Erythroblast (primary cell): Measurements from ENCODE around the gene PRKAG3.

Experiments used
- GATA1 ChIP-seq: IDR thresholded peaks from 2 replicates; pipeline ENCODE4 v1.6.1; 2011; ENCODE audit warnings: low read depth, mild to moderate bottlenecking, control low read depth, low read length, moderate library complexity
- POLR2A ChIP-seq: IDR thresholded peaks from 2 replicates; pipeline ENCODE4 v1.6.1; 2011; ENCODE audit warnings: mild to moderate bottlenecking, low read length

GRCh38 chr2:218880102-218880858, 48.7 kb upstream of the PRKAG3 start, which contains the start of gene WNT10A:
- no peak for TF ChIP-seq POLR2A
- no peak for TF ChIP-seq GATA1
